ENCODE measurements around the gene HIF3A. TPM values are rescaled to one million over a fixed set of nuclear protein-coding genes. Genes with fewer than 3 reads are reported as not detected.

Gene HIF3A
- total and polyA plus RNA-seq, 2 of the 8 experiments (the other 6 are each of a cell fraction or from before 2014, with no cell fraction given), result 38.6 to 38.8 TPM

- H3K23ac ChIP-seq (ENCODE audit: insufficient read length), result no peak overlapping the region
- H3K79me2 ChIP-seq (ENCODE audit: control insufficient read depth in 1 of 2, insufficient read depth in 2 of 2, low read length in 2 of 2), result no peaks in the 10 kb centered on the region
- H3K27me3 ChIP-seq (replicated peaks in 1 of 4; ENCODE audit: control insufficient read depth in 3 of 4, extremely low read depth in 1 of 4, insufficient read depth in 3 of 4, low read length in 3 of 4), result no peaks in the 10 kb centered on the region
- no peak overlapping the region for H2BK5ac ChIP-seq (ENCODE audit: low read depth, low read length)
- H4K20me1 ChIP-seq (replicated peaks in 1 of 2; ENCODE audit: control insufficient read depth in 1 of 2, insufficient read depth in 2 of 2, low read length in 2 of 2), result peaks cover 0 to 3% of the 10 kb centered on the region in 2 experiments
- no peak overlapping the region for H3K4ac ChIP-seq (replicated peaks; ENCODE audit: insufficient read length, low read depth, low read length)
- H3K23me2 ChIP-seq (ENCODE audit: low read depth, low read length), result peaks cover 9% of the 10 kb centered on the region; the same call in 1 of the 2 replicates
- no peak overlapping the region for H3K4me2 ChIP-seq (ENCODE audit: insufficient read depth in 1 of 2, low read depth in 2 of 2, low read length in 2 of 2)
- H4K91ac ChIP-seq (replicated peaks; ENCODE audit: insufficient read length, low read length), result no peak overlapping the region
- H2BK120ac ChIP-seq (replicated peaks; ENCODE audit: low read depth, low read length), result no peak overlapping the region
- H2BK12ac ChIP-seq (ENCODE audit: low read depth, low read length), result no peak overlapping the region
- H2BK20ac ChIP-seq (ENCODE audit: low read length), result no peak overlapping the region
- no peak overlapping the region for H2AK5ac ChIP-seq (ENCODE audit: low read depth, low read length)
- H3K4me3 ChIP-seq (ENCODE audit: extremely low read depth in 1 of 4, insufficient read depth in 2 of 4, low read depth in 3 of 4, low read length in 4 of 4), result no peak overlapping the region
- H4K8ac ChIP-seq (ENCODE audit: extremely low read depth, insufficient read depth, low read length), result no peak overlapping the region
- ChIA-PET POLR2A (ENCODE audit: partially characterized antibody) (interaction anchor here (0.6 to 1.2 kb wide), 2 partner anchors 23 to 33 kb away, joined by 3 to 4 read pairs; no protein-coding TSS in a partner anchor), CTCF (ENCODE audit: partially characterized antibody) (interaction anchor here (0.6 to 0.8 kb wide), 3 partner anchors 23 to 78 kb away, joined by 3 read pairs; no protein-coding TSS in a partner anchor)
- no peak overlapping the region for H2BK15ac ChIP-seq (ENCODE audit: low read length)
- H3K9ac ChIP-seq (replicated peaks in 1 of 4; ENCODE audit: extremely low read depth in 1 of 4, low read depth in 3 of 4, low read length in 3 of 4), result no peak overlapping the region
- no peak overlapping the region for H3K56ac ChIP-seq (replicated peaks; ENCODE audit: insufficient read length, low read depth, low read length)
- no peak overlapping the region for H3K27ac ChIP-seq (ENCODE audit: low read depth, low read length)
- DNase-seq (ENCODE audit: low read depth in 1 of 2, low spot score in 2 of 2) (no peak), FAIRE-seq (no peak)
- no peak overlapping the region for H4K5ac ChIP-seq (ENCODE audit: insufficient read length, low read depth, low read length)
- no peak overlapping the region for H3K18ac ChIP-seq (ENCODE audit: extremely low read depth, low read length)
- peaks cover 20 to 22% of the 10 kb centered on the region in 2 experiments for H3K9me3 ChIP-seq (ENCODE audit: insufficient read depth in 2 of 2, low read depth in 1 of 2, low read length in 1 of 2)
- no peaks in the 10 kb centered on the region for H3K4me1 ChIP-seq (replicated peaks in 1 of 4; ENCODE audit: control insufficient read depth in 3 of 4, insufficient read depth in 4 of 4, low read length in 3 of 4)
- H2AFZ ChIP-seq (ENCODE audit: low read length), result no peak overlapping the region
- no peak overlapping the region for H3K14ac ChIP-seq (ENCODE audit: insufficient read length)
- 100% methylated on average over 4 of the region's 4 CpGs; no CpG with 5 or more reads in 1 of the 2 experiments for WGBS, 2 experiments (ENCODE audit: extremely low coverage in 1 of 2, insufficient coverage in 1 of 2, insufficient read length in 1 of 2, insufficient replicate concordance in 2 of 2, low coverage in 1 of 2, low lambda C conversion rate in 2 of 2, missing lambda C conversion rate in 1 of 2)
- no peaks in the 10 kb centered on the region for H3K79me1 ChIP-seq (ENCODE audit: low read depth, low read length)
- peaks cover 16 to 69% (median 54%) of the 10 kb centered on the region in 4 experiments for H3K36me3 ChIP-seq (ENCODE audit: control insufficient read depth in 2 of 4, insufficient read depth in 4 of 4, low read length in 3 of 4)
- no peak for TF ChIP-seq SUZ12 (IDR thresholded peaks at IDR 0.05; ENCODE audit: low read length)
These were observed 29.8 kb downstream of the HIF3A start for GRCh38 chr19:46326608-46327007.

Measured in H1 (cell line).